Activated CD4-positive, alpha-beta T cell treated with anti-CD3 and anti-CD28 coated beads, Interleukin-2, Interleukin-6, amounts not matched to agents 100 ng/mL and 50 ng/mL, durations not matched to agents 16 hours and 8 hours (primary cell): ENCODE results near the gene DDX11.
"Not testable (repeated sequence)": the region's sequence is repeated elsewhere in the genome, so short reads cannot be mapped to it uniquely, and the experiment has no call there.

Experiments used
- DNase-seq: peaks from one replicate; pipeline ENCODE4 v3.0.0-alpha.2; 2020

The DDX11 gene

DNA sequence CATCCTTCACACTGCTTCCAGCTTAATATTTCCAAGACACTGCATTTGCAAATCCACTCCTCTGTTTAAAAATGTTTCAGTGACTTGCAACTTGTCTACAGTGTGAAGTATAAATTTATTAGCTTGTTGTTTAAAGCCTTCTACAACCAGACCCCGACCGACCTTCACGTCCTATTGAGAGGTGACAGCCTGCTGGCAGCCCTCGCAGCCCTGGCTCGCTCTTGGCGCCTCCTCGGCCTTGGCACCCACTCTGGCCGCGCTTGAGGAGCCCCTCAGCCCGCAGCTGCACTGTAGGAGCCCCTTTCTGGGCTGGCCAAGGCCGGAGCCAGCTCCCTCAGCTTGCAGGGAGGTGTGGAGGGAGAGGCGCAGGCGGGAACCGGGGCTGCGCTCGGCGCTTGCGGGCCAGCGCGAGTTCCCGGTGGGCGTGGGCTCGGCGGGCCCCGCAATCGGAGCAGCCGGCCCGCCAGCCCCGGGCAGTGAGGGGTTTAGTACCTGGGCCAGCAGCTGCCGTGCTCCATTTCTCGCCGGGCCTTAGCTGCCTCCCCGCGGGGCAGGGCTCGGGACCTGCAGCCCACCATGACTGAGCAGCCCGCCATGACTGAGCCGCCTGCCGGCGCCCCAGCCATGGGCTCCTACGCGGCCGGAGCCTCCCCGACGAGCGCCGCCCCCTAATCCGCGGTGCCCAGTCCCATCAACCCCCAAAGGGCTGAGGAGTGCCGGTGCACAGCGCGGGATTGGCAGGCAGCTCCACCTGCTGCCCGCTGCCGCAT is 2.5 kb upstream of the DDX11 start:
- not testable (repeated sequence) for DNase-seq

DNA sequence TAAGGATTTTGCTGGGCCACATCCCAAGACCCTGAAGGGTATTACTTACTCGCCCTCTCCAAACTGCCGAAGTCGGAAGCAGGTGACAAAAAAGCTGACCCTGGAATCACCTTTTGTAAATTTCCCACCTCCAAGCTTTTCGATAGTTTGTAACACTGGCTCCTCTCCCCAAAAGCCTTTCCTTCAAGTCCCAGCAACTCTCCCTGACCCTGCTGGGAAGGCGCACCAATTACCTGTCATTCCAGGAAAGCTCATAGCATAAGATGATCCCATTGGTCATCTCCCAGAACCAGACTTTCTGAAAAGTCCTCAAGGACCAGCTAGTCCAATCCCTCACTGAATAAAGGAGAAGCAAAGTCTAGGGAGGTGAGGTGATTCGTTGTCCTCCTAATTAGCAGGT is 698 bp upstream of the DDX11 start:
- DNase-seq = not testable (repeated sequence)

- DNase-seq = peak; percentile 55
Observed at GRCh38 chr12:31074333-31074874, 744 bp downstream of the DDX11 start.

DNA sequence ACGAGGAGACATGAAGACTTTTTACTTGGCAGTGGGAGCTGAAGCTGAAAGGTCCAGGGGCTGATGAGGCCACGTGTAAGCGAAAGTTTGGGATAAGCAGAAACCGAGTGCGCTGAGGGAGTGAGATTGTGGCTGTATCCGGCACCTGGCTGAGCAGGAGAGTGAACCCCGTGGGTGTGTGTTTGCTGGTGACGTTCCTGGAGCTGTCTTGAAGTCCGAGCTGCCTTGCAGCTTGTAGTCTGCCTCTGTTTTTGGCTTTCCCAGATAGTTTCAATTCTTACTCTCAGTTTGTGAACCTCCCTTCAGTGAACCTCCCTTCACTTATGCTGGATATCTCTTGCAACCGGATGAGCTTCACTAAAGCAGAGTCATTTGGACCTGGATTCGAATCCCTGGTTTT is 2.5 kb downstream of the DDX11 start:
- not testable (repeated sequence) for DNase-seq

GRCh38 chr12:31077095-31077494 is 3.4 kb downstream of the DDX11 start:
- DNase-seq = not testable (repeated sequence)

DNA sequence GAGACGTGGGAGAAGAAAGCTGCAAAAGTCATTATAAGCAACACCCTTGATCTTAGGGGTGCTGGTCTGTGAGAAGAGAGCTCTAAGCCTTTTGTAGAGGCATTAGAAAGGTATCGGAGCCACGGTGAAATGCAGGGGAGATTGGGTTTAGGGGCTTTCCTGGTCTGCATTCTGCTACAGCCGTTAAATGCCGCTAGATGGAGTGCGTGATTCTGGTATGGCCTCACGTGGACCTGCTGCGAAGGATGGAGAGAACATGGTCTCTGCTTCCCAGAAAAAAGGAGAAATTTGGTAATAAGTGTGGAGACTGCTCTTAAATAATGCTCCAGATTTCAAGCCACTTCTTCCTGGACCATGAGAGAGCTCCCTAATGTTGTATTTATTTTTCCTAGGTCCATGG is 4.3 kb downstream of the DDX11 start:
- DNase-seq = not testable (repeated sequence)

DNA sequence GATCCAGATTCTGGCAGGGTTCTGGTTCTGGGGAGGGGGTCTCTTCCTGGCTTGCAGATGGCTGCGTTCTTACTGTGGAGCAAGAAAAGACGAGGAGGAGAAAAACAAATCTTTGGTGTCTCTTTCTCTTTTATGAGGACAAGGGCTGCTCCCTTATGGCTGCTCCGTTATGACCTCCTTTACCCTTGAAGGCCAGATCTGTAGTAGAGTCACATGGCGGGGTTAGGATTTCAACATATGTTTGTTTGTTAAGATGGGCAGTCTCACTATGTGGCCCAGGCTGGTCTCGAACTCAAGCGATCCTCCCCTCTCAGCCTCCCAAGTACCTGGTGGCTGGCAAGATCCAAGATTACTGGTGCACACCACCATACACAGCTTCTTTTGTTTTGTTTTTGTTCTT is 5.8 kb downstream of the DDX11 start:
- DNase-seq = not testable (repeated sequence)

DNA sequence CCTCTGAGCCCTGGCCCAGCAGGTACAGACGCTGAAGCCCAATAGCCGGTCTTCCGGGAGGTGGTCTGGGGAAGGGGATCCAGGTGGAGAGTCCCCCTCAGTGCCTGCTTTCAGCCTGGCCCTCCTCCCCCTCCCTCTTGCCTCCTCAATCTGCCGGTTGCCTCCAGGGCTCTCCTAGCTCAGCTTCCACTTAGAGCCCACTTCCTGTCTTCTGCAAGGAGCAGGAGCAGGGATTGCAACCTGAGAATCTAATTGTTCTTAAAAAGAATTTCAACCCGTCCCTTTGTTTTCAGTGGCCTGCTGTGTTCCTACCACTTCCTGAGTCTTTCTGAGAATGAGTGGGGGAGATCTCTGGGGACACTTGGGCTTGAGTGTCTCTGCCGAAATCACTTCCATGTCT is 6.6 kb downstream of the DDX11 start:
- not testable (repeated sequence) for DNase-seq

GRCh38 chr12:31081274-31081673 is 7.6 kb downstream of the DDX11 start:
- DNase-seq = not testable (repeated sequence)

DNA sequence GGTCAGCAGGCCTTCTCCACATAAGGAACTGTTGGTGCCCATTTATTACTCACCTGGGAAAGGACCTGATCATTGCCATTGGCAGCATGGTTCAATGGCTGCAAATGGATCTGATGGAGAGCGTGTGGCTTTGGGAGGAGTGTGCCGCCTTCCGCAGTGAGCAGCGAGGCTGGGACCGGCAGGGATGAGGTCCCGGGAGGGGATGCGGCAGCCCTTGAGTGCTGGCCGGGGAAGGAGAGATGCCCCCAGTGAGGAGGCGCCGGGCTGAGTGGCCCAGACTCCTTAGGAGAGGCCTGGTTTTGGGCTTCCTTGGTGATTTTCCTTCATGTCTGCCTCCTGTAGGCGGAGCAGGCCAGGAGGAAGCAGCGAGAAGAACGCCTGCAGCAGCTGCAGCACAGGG is 10.6 kb downstream of the DDX11 start:
- not testable (repeated sequence) for DNase-seq

DNA sequence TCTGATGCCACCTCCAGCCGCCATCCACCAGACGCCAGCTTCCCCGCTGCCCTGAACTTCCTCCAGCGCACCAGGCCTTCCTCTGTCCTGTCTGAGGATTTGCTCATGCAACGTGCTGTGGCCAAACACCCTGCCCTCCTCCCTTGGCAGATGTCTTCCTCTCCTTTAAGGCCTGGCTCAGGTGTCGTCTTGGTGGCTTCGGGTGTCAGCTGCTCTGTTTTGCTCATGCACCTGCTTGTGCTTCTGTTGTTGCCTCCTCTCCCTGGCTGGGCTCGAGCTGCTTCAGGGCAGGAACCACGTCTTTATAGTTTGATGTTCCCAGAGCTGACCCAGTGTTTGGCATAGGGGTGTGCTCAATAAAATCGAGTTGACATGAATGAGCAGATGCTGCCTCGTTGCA is 12.4 kb downstream of the DDX11 start:
- DNase-seq = not testable (repeated sequence)

DNA sequence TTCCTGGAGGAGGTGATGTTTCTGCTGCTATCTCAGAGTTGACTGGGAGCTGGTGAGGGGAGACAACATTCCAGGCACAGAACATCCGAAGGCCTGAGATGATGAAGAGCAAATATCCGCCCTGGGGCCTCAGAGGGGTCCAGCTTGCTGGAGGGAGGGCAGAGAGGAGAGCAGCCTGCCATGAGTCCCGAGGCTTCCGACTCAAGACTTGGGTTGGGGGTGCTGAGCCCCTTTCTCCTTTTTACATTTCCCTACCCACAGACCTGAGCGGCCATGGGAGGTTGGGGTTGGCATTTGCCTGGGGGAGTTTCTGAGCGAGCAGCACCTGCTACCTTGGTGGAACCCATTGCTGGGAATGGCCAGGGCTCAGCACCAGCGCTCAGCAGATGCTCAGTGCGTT is 13.8 kb downstream of the DDX11 start:
- DNase-seq = not testable (repeated sequence)

- DNase-seq = not testable (repeated sequence)
Observed at GRCh38 chr12:31087956-31088355, 14.3 kb downstream of the DDX11 start.

GRCh38 chr12:31089072-31089471 is 15.4 kb downstream of the DDX11 start:
- no peak for DNase-seq

DNA sequence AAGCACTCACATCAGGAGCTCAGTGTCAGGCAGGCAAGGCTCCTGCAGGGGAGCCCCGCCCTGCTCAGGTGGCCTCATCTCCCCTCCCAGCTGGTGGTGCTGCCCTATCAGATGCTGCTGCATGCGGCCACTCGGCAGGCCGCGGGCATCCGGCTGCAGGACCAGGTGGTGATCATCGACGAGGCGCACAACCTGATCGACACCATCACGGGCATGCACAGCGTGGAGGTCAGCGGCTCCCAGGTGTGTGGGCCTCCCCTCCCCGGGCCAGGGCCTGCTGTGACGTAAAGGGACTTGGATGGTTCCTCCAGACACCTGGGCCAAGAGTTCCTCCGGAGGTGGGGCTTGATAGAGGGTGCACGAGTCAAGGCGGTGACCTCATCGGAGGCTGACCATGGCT is 18.0 kb downstream of the DDX11 start:
- not testable (repeated sequence) for DNase-seq

- not testable (repeated sequence) for DNase-seq
Observed at GRCh38 chr12:31092718-31093117, 19.1 kb downstream of the DDX11 start.

DNA sequence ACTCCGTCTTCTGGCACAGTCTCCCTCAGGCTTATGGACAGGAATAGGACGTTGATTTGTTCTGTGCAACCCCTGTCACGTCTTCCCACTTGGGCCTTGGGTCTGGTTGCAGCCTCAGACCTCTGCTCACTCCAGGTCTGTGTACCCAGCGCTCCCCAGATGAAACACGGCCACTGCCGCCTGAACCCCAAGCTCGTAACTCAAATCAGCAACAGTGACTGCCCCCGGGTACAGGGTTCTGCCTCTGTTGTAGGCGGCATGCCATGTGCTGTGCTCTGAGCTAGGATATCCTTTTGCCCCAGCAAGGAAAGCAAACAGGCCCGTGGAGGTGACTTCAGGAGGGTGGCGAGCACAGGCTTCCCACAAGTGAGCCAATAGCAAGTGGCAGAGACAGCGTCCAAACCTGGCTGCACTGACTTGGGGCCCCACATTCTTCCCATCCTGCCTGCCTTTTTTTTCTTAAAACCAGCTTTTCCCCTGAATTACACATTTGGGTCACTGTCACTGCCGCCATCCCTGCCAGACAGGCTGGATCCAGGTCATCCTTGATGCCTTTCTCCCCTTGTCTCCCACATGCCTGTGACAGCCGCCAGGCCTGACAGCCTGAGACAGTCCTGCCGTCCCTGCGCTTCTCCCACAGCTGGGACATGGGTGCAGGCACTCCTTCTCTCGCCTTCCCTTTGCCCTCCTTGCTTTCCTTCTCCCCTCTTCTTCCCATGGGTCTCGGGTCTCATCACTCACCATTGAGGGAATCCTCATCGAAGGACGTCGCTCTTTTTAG is 21.6 kb downstream of the DDX11 start:
- not testable (repeated sequence) for DNase-seq

DNA sequence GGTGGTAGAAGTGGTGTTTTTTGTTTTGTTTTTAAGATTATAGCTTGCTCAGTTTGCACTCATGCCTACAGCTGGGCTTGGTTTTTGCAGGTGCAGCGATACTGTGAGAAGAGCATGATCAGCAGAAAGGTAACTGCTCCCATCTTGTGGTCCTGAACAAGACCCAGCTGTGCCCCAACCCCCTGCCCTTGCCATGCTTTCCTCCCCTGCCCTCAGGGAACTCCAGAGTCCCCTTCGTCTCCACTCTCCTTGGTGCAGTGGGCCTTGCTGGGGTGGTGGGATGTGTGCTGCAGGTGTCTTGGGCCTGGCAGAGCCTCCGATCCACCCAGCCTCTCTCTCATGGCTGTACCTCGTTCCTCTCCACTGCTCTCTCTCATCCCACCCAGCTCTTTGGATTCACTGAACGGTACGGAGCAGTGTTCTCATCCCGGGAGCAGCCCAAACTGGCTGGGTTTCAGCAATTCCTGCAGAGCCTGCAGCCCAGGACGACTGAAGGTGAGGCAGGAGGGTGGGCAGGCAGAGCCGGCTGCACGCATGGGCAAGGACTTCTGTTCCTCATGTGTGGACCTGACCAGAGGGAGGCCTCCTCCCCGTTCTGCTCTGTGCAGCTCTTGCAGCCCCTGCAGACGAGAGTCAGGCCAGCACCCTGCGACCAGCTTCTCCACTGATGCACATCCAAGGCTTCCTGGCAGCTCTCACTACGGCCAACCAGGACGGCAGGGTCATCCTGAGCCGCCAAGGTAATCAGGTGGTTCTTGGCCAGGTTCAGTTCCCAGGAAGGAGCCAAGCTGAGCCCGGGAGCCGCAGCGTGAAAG is 22.8 kb downstream of the DDX11 start:
- not testable (repeated sequence) for DNase-seq

GRCh38 chr12:31097819-31098218 is 24.2 kb downstream of the DDX11 start:
- DNase-seq = not testable (repeated sequence)

DNA sequence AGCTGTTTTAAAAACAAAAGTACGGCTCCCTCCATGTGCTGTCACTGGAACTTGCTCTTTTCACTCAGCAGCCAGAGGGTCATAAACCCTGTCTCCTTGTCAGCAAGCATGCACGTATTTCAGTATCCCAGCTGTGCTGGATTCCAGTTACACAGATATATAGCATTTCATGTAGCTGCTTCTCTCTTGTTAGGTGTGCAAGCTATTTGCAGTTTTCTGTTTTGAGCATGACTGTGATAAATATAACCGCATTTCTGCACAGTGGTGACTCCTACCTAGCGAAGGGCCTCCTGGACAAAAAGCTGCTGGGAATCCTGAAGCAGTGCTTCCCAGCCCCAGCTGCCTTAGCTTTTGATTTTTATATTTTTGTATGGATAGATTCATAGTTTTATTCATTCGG is 24.7 kb downstream of the DDX11 start:
- not testable (repeated sequence) for DNase-seq

DNA sequence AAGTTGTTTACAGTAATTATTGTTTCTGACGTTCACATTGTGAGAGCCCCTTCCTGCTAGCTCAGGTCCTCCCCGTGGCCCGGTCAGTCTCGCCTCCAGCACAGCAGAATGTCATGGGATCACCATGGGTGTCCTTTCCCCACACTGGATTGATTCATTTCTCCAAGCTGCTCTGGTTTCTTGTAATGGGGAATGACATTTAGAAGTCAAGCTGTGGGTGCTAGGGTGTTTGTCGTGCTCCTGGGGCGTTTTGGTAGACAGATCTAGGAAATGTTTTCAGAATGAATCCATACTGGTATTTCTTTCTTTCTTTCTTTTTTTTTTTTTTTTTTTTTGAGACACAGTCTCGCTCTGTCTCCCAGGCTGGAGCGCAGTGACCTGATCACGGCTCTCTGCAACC is 25.1 kb downstream of the DDX11 start:
- not testable (repeated sequence) for DNase-seq

GRCh38 chr12:31099434-31099833 is 25.8 kb downstream of the DDX11 start:
- DNase-seq = not testable (repeated sequence)
